ENCODE data around the gene PLVAP. TPM values are rescaled to one million over a fixed set of nuclear protein-coding genes. Genes with fewer than 3 reads are reported as not detected.

The PLVAP gene
- total RNA-seq, 4 donors from 2014 or later: 11.5 to 45.1 (median 18.8) TPM

DNA sequence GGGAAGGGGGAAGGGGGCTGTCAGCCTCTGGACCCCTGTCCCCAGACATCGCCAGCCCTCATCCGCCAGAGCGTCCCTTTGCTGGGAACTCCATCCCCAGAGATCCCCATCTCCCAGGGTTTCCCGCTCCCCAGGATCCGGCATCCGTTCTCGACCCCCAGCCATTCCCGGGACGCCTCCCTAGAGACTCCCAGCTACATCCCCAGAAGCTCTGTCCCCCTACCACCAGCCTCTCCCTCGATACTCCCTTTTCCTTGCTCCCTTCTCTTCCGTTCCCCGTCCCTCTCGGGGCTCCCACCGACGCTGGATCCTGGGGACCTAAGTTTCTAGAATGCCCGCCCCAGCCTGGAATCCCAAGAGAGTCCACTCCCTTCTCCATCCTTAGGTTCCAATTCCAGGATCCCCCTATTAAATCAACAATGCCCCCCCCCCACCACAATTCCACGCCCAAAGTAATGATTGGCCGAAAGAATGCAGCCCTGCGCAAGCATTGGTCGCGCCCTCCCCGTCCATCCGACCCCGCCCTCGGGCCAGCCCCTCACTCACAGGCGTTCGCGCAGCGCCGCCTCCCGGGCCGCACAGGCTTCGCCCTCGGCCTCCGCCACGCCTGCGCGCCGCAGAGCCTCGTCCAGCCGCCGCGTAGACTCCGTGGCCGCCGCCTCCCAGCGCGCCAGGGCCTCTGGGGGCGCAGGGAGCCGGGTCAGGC lies 13.7 kb upstream of the PLVAP start:
- DNase-seq (peak; percentile 60 to 63), ATAC-seq (peak; percentile 66 to 75)
- intact Hi-C loops (cut with DNase I; ENCODE audit: low total_unique reads): loop anchor here (1.0 kb wide), 1 partner anchor 45 kb away; no protein-coding TSS in a partner anchor
- peak overlapping the region in 1 of 4 donors; percentile 23 for H3K27ac ChIP-seq
- in situ Hi-C loops (cut with MboI; ENCODE audit: low sequenced_read_pairs in 4 of 4): loop anchor here in 1 of 4 donors (10.0 kb wide), 1 partner anchor 74 kb away; the partner anchor contains the start of gene NXNL1
- peaks cover 22 to 29% (median 29%) of the 10 kb centered on the region in 3 donors for H3K27me3 ChIP-seq
- H3K4me1 ChIP-seq: peaks cover 6% of the 10 kb centered on the region in 2 donors
- no peaks in the 10 kb centered on the region for H3K36me3 ChIP-seq
- H3K4me3 ChIP-seq: peak overlapping the region; percentile 41 to 56 (median 52)
- no peak for TF ChIP-seq POLR2A (IDR thresholded peaks at IDR 0.05)
- TF ChIP-seq, protein P1, sequence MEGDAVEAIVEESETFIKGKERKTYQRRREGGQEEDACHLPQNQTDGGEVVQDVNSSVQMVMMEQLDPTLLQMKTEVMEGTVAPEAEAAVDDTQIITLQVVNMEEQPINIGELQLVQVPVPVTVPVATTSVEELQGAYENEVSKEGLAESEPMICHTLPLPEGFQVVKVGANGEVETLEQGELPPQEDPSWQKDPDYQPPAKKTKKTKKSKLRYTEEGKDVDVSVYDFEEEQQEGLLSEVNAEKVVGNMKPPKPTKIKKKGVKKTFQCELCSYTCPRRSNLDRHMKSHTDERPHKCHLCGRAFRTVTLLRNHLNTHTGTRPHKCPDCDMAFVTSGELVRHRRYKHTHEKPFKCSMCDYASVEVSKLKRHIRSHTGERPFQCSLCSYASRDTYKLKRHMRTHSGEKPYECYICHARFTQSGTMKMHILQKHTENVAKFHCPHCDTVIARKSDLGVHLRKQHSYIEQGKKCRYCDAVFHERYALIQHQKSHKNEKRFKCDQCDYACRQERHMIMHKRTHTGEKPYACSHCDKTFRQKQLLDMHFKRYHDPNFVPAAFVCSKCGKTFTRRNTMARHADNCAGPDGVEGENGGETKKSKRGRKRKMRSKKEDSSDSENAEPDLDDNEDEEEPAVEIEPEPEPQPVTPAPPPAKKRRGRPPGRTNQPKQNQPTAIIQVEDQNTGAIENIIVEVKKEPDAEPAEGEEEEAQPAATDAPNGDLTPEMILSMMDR (IDR thresholded peaks at IDR 0.05 in 4 of 5, conservative IDR thresholded peaks at IDR 0.05 in 1 of 5): peak; percentile 29 to 76 (median 62)
- no peaks in the 10 kb centered on the region for H3K9me3 ChIP-seq

DNA sequence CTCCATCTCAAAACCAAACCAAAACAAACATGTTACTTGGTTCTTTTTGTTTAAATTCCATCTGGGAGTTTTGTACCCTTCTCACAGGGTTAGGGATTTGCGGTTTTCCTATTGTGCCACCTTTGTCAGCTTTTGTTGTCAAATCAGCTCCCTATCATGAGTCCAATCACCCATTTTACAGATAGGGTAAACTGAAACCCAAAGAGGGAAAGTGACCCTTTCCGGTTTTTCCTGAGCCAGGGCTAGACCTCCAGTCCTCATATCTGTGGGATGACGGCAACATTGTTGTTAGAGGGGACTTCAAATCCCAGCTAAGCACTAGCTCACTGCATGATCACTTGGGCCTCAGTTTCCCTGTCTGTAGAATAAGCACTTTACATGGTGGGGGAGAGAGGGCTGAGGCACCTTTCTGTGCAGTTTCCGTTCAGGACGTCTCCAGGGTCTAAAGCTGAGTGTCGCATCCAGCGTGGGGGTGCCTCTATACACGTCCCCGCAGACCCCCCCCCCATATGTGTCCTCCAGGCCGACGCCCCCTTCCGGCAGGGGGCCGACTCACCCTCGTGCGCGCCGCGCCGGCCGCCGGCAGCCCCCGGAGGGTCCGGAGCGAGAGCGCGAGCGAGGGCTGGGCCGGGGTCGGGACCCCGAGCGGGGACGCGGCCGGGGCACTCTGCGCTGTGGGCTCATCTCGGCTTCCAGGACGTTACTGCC lies 13.0 kb upstream of the PLVAP start:
- Histone ChIP-seq H3K4me3 (peak overlapping the region; percentile 41 to 56 (median 48)), H3K36me3 (no peaks in the 10 kb centered on the region), H3K9me3 (no peaks in the 10 kb centered on the region), H3K4me1 (peaks cover 6% of the 10 kb centered on the region in 2 donors), H3K27ac (no peak overlapping the region), H3K27me3 (peaks cover 21 to 29% (median 29%) of the 10 kb centered on the region in 3 donors)
- TF ChIP-seq, protein P1 (IDR thresholded peaks at IDR 0.05 in 4 of 5, conservative IDR thresholded peaks at IDR 0.05 in 1 of 5): no peak
- TF ChIP-seq POLR2A (IDR thresholded peaks at IDR 0.05): no peak
- ATAC-seq (no peak), DNase-seq (no peak)
- in situ Hi-C loops (cut with MboI; ENCODE audit: low sequenced_read_pairs in 4 of 4): loop anchor here (5.0 to 10.0 kb wide), 2 partner anchors 43 to 75 kb away; partner anchors contain the start of gene NXNL1 (in 1 of the 4)
- intact Hi-C loops (cut with DNase I; ENCODE audit: low total_unique reads): no loop called here

DNA sequence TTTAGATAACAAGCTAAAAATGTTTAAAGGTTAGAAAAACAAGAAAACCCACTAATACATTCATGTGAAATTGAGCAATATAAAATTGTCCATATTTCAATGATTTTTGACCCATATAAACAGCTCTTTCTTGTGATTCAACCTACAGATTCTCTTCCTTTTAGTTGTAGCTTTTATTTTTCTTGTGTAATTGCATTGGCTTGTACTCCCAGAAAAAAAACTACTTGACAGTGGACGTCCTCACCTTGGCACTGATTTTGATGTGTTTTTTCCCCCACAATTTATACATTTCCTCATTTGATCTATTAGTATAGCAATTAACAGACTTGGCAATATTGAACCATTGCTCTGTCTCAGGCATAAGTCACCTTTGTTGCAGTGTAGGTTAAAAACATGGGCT lies 12.1 kb upstream of the PLVAP start:
- in situ Hi-C loops (cut with MboI; ENCODE audit: low sequenced_read_pairs in 4 of 4): loop anchor here (5.0 kb wide), 1 partner anchor 42 kb away; no protein-coding TSS in a partner anchor
- peaks cover 16 to 29% (median 27%) of the 10 kb centered on the region in 3 donors for H3K27me3 ChIP-seq
- TF ChIP-seq, protein P1 (IDR thresholded peaks at IDR 0.05 in 4 of 5, conservative IDR thresholded peaks at IDR 0.05 in 1 of 5): no peak
- TF ChIP-seq POLR2A (IDR thresholded peaks at IDR 0.05): no peak

DNA sequence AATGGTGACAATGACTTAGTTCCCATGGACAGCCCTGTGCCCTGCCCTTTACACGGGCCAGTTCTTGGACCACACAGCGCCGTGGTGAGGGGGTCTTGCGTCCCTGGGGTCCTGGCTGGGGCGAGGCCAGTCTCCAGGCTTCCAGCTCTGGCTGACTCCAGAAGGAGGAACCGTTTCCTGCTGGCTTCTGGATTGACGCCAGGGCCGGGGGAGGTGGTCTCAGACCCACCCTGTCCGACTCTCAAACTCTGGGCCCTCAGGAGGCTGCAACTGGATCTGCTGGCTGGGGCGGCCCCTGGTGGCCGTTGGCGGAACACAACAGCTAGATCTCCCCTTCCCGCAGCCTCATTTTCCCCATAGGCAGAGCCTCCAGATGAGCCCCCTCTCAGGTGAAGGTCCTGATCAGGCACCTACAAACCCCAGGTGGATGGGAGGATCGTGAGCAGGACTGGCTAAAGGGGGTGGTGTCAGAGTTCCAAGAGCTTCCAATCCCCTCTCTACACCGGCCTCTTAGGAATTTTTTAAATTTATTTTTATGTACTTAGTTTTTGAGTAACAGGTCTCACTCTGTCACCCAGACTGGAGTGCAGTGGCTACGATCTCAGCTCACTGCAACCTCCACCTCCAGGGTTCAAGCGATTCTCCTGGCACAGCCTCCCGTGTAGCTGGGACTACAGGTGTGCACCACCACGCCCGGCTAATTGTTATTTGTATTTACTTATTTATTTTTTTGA lies 8.9 kb upstream of the PLVAP start:
- Histone ChIP-seq H3K4me3 (no peak overlapping the region), H3K27me3 (peaks cover 8 to 16% (median 15%) of the 10 kb centered on the region in 3 donors), H3K27ac (no peak overlapping the region), H3K36me3 (no peaks in the 10 kb centered on the region), H3K9me3 (no peaks in the 10 kb centered on the region), H3K4me1 (peaks cover 4 to 6% of the 10 kb centered on the region in 2 donors)
- in situ Hi-C loops (cut with MboI; ENCODE audit: low sequenced_read_pairs in 4 of 4): loop anchor here (5.0 kb wide), 1 partner anchor 39 kb away; no protein-coding TSS in a partner anchor
- peak; percentile 50 to 58 for ATAC-seq
- peak in 1 of 2 donors; percentile 44 for DNase-seq
- intact Hi-C loops (cut with DNase I; ENCODE audit: low total_unique reads): loop anchor here (1.0 kb wide), 1 partner anchor 40 kb away; no protein-coding TSS in a partner anchor
- TF ChIP-seq, protein P1 (IDR thresholded peaks at IDR 0.05 in 4 of 5, conservative IDR thresholded peaks at IDR 0.05 in 1 of 5): peak; percentile 87 to 96 (median 92)
- TF ChIP-seq POLR2A (IDR thresholded peaks at IDR 0.05): no peak

More for the DNA sequence above, 12.1 kb upstream of the PLVAP start:
- Histone ChIP-seq H3K4me1 (peaks cover 6% of the 10 kb centered on the region in 2 donors), H3K9me3 (no peaks in the 10 kb centered on the region), H3K27ac (no peak overlapping the region), H3K4me3 (no peak overlapping the region), H3K36me3 (no peaks in the 10 kb centered on the region)
- DNase-seq: no peak
- ATAC-seq: no peak
- intact Hi-C loops (cut with DNase I; ENCODE audit: low total_unique reads): no loop called here
